BE2C (cell line): Measurements from ENCODE around the gene RGL1.

Source experiments
- DNase-seq: peaks from one replicate; pipeline ENCODE4 v3.0.0-alpha.2; 2020
- H3K27me3 ChIP-seq: fragments of 250-450 bp; sonication (Bioruptor Pico); 2 replicates; pipeline ENCODE4 v1.5.1; 2020; ENCODE audit warnings: mild to moderate bottlenecking
- H3K36me3 ChIP-seq: fragments of 250-450 bp; sonication (Bioruptor Pico); 2 replicates; pipeline ENCODE4 v1.5.1; 2020; ENCODE audit warnings: mild to moderate bottlenecking
- H3K4me1 ChIP-seq: fragments of 250-450 bp; sonication (Bioruptor Pico); 2 replicates; pipeline ENCODE4 v1.5.1; 2020
- H3K4me3 ChIP-seq: 2 replicates; pipeline ENCODE4 v1.5.1; 2011; ENCODE audit warnings: low read depth, low read length
- H3K9me3 ChIP-seq: fragments of 250-450 bp; sonication (Bioruptor Pico); 2 replicates; pipeline ENCODE4 v1.5.1; 2020
- CTCF ChIP-seq: IDR thresholded peaks from 2 replicates; pipeline ENCODE4 v1.5.1; 2012; ENCODE audit warnings: mild to moderate bottlenecking, low read depth, low read length

Gene RGL1

GRCh38 chr1:183936791-183937190 lies 131.9 kb downstream of the RGL1 start:
- Histone ChIP-seq H3K27me3 (no peaks in the 10 kb centered on the region), H3K4me1 (no peaks in the 10 kb centered on the region), H3K9me3 (no peaks in the 10 kb centered on the region), H3K36me3 (no peaks in the 10 kb centered on the region), H3K4me3 (no peak overlapping the region)
- no peak for DNase-seq
- TF ChIP-seq CTCF, result no peak

GRCh38 chr1:183937611-183938010 lies 132.7 kb downstream of the RGL1 start:
- no peaks in the 10 kb centered on the region for H3K27me3 ChIP-seq
- no peaks in the 10 kb centered on the region for H3K4me1 ChIP-seq
- H3K36me3 ChIP-seq, result no peaks in the 10 kb centered on the region
- no peak for DNase-seq
- no peaks in the 10 kb centered on the region for H3K9me3 ChIP-seq
- H3K4me3 ChIP-seq, result no peak overlapping the region
- no peak for TF ChIP-seq CTCF

GRCh38 chr1:183941001-183941400 lies 136.1 kb downstream of the RGL1 start:
- H3K36me3 ChIP-seq, result no peaks in the 10 kb centered on the region
- no peaks in the 10 kb centered on the region for H3K9me3 ChIP-seq
- no peak for TF ChIP-seq CTCF
- DNase-seq, result no peak
- H3K4me1 ChIP-seq, result no peaks in the 10 kb centered on the region
- H3K27me3 ChIP-seq, result no peaks in the 10 kb centered on the region
- H3K4me3 ChIP-seq, result no peak overlapping the region

GRCh38 chr1:183942933-183943693 lies 138.2 kb downstream of the RGL1 start:
- H3K9me3 ChIP-seq, result no peaks in the 10 kb centered on the region
- H3K4me3 ChIP-seq, result no peak overlapping the region
- H3K36me3 ChIP-seq, result no peaks in the 10 kb centered on the region
- H3K27me3 ChIP-seq, result no peaks in the 10 kb centered on the region
- no peaks in the 10 kb centered on the region for H3K4me1 ChIP-seq
- no peak for TF ChIP-seq CTCF
- no peak for DNase-seq

- Histone ChIP-seq H3K27me3 (no peaks in the 10 kb centered on the region), H3K36me3 (no peaks in the 10 kb centered on the region), H3K4me1 (no peaks in the 10 kb centered on the region), H3K9me3 (no peaks in the 10 kb centered on the region), H3K4me3 (no peak overlapping the region)
- DNase-seq, result no peak
- no peak for TF ChIP-seq CTCF
Measured at GRCh38 chr1:183945428-183946319, 140.8 kb downstream of the RGL1 start.

- Histone ChIP-seq H3K4me1 (no peaks in the 10 kb centered on the region), H3K4me3 (no peak overlapping the region), H3K36me3 (no peaks in the 10 kb centered on the region), H3K9me3 (no peaks in the 10 kb centered on the region), H3K27me3 (no peaks in the 10 kb centered on the region)
- no peak for TF ChIP-seq CTCF
- no peak for DNase-seq
Measured at GRCh38 chr1:183946320-183946613, 141.3 kb downstream of the RGL1 start.
